ENCODE data around the gene MAEA.
"Not testable (repeated sequence)": the region's sequence is repeated elsewhere in the genome, so short reads cannot be mapped to it uniquely, and the experiment has no call there.

Gene MAEA

DNA sequence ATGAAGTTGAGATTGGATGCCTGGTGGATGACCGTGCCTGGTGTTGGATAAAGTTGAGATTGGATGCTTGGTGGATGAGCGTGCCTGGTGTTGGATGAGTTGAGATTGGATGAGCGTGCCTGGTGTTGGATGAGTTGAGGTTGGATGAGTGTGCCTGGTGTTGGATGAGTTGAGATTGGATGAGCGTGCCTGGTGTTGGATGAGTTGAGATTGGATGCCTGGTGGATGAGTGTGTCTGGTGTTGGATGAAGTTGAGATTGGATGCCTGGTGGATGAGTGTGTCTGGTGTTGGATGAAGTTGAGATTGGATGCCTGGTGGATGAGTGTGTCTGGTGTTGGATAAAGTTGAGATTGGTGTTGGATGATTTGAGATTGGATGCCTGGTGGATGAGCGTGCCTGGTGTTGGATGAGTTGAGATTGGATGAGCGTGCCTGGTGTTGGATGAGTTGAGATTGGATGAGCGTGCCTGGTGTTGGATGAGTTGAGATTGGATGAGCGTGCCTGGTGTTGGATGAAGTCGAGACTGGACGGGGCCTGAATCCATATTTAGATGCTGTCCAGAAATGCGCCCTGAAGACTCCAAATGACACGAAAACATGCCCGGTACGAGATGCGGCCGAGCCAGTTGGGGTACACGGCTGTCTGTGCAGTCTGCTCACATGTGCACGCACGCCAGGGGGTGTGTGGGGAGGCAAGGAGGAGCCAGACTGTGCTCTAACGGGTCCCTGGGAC is 34.9 kb downstream of the MAEA start:
- H2BK12ac ChIP-seq (ENCODE audit: low read length in 2 of 2); H2AFZ ChIP-seq (ENCODE audit: low read depth, low read length); H3K14ac ChIP-seq (ENCODE audit: low read length in 2 of 2); H3K4ac ChIP-seq (ENCODE audit: low read depth in 1 of 2, low read length in 2 of 2); H2BK120ac ChIP-seq (ENCODE audit: low read depth, low read length); H3K18ac ChIP-seq (ENCODE audit: low read depth in 1 of 2, low read length in 2 of 2); H3K23ac ChIP-seq (ENCODE audit: low read length in 2 of 2); H4K8ac ChIP-seq (ENCODE audit: low read length); H2AK5ac ChIP-seq (ENCODE audit: low read length, severe bottlenecking); H2BK5ac ChIP-seq (ENCODE audit: low read depth, low read length, poor library complexity, severe bottlenecking); H3K4me2 ChIP-seq (ENCODE audit: low read length, poor library complexity, severe bottlenecking); H2BK15ac ChIP-seq (ENCODE audit: low read depth, poor library complexity, severe bottlenecking); H3K27me3 ChIP-seq (ENCODE audit: control insufficient read depth in 1 of 2, insufficient read depth in 1 of 2, low read length in 2 of 2); H4K91ac ChIP-seq (ENCODE audit: low read length): not testable (repeated sequence)
- H3K9ac ChIP-seq (ENCODE audit: low read length), result peak overlapping the region; percentile 48
- peaks cover 72 to 81% of the 10 kb centered on the region in 2 experiments for H3K36me3 ChIP-seq (ENCODE audit: control insufficient read depth in 1 of 2, insufficient read depth in 2 of 2, low read depth in 1 of 2, low read length in 2 of 2)
- H3K4me3 ChIP-seq (ENCODE audit: insufficient read depth in 1 of 2, low read depth in 1 of 2, low read length in 2 of 2), result peak overlapping the region in 1 of 2 experiments; percentile 33
- peak; percentile 29 for DNase-seq
- H3K79me1 ChIP-seq (replicated peaks; ENCODE audit: low read length, poor library complexity, severe bottlenecking), result peaks cover 52% of the 10 kb centered on the region
- peaks cover 18% of the 10 kb centered on the region for H3K9me3 ChIP-seq (ENCODE audit: control insufficient read depth, low read length)
- peak overlapping the region; percentile 0 for H3K27ac ChIP-seq (ENCODE audit: low read length, poor library complexity, severe bottlenecking)
- peaks cover 25% of the 10 kb centered on the region for H3K4me1 ChIP-seq (ENCODE audit: control insufficient read depth, insufficient read depth, low read depth, low read length)
- 91% methylated on average over 20 of the region's 20 CpGs for WGBS

GRCh38 chr4:1325176-1325480 is 35.4 kb downstream of the MAEA start:
- H3K4ac ChIP-seq (ENCODE audit: low read depth in 1 of 2, low read length in 2 of 2), result no peak overlapping the region
- H2BK12ac ChIP-seq (ENCODE audit: low read length in 2 of 2), result no peak overlapping the region
- no peak overlapping the region for H4K91ac ChIP-seq (ENCODE audit: low read length)
- no peak overlapping the region for H3K23ac ChIP-seq (ENCODE audit: low read length in 2 of 2)
- H2AK5ac ChIP-seq (ENCODE audit: low read length, severe bottlenecking), result no peak overlapping the region
- peaks cover 30% of the 10 kb centered on the region for H3K4me1 ChIP-seq (ENCODE audit: control insufficient read depth, insufficient read depth, low read depth, low read length)
- H3K9me3 ChIP-seq (ENCODE audit: control insufficient read depth, low read length), result peaks cover 18% of the 10 kb centered on the region
- H3K14ac ChIP-seq (ENCODE audit: low read length in 2 of 2), result no peak overlapping the region
- H3K9ac ChIP-seq (ENCODE audit: low read length), result peak overlapping the region; percentile 12
- no peak overlapping the region for H2BK15ac ChIP-seq (ENCODE audit: low read depth, poor library complexity, severe bottlenecking)
- H3K27ac ChIP-seq (ENCODE audit: low read length, poor library complexity, severe bottlenecking), result no peak overlapping the region
- H4K8ac ChIP-seq (ENCODE audit: low read length), result no peak overlapping the region
- no peaks in the 10 kb centered on the region for H3K27me3 ChIP-seq (ENCODE audit: control insufficient read depth in 1 of 2, insufficient read depth in 1 of 2, low read length in 2 of 2)
- DNase-seq, result no peak
- peaks cover 75 to 81% of the 10 kb centered on the region in 2 experiments for H3K36me3 ChIP-seq (ENCODE audit: control insufficient read depth in 1 of 2, insufficient read depth in 2 of 2, low read depth in 1 of 2, low read length in 2 of 2)
- peak overlapping the region in 1 of 2 experiments; percentile 33 for H3K4me3 ChIP-seq (ENCODE audit: insufficient read depth in 1 of 2, low read depth in 1 of 2, low read length in 2 of 2)
- 98% methylated on average over 6 of the region's 11 CpGs for WGBS
- no peak overlapping the region for H3K18ac ChIP-seq (ENCODE audit: low read depth in 1 of 2, low read length in 2 of 2)
- H3K4me2 ChIP-seq (ENCODE audit: low read length, poor library complexity, severe bottlenecking), result no peak overlapping the region
- H3K79me1 ChIP-seq (replicated peaks; ENCODE audit: low read length, poor library complexity, severe bottlenecking), result peaks cover 52% of the 10 kb centered on the region
- no peak overlapping the region for H2BK5ac ChIP-seq (ENCODE audit: low read depth, low read length, poor library complexity, severe bottlenecking)
- H2AFZ ChIP-seq (ENCODE audit: low read depth, low read length), result no peak overlapping the region
- no peak overlapping the region for H2BK120ac ChIP-seq (ENCODE audit: low read depth, low read length)

GRCh38 chr4:1325681-1326635 is 36.3 kb downstream of the MAEA start:
- Histone ChIP-seq H3K9ac (ENCODE audit: low read length) (no peak overlapping the region), H4K91ac (ENCODE audit: low read length) (no peak overlapping the region), H3K4me2 (ENCODE audit: low read length, poor library complexity, severe bottlenecking) (no peak overlapping the region), H3K4me1 (ENCODE audit: control insufficient read depth, insufficient read depth, low read depth, low read length) (peaks cover 37% of the 10 kb centered on the region), H2BK120ac (ENCODE audit: low read depth, low read length) (no peak overlapping the region), H2BK15ac (ENCODE audit: low read depth, poor library complexity, severe bottlenecking) (no peak overlapping the region), H3K4me3 (ENCODE audit: insufficient read depth in 1 of 2, low read depth in 1 of 2, low read length in 2 of 2) (no peak overlapping the region), H3K14ac (ENCODE audit: low read length in 2 of 2) (no peak overlapping the region), H3K9me3 (ENCODE audit: control insufficient read depth, low read length) (peaks cover 18% of the 10 kb centered on the region), H4K8ac (ENCODE audit: low read length) (no peak overlapping the region), H2AFZ (ENCODE audit: low read depth, low read length) (no peak overlapping the region), H3K27ac (ENCODE audit: low read length, poor library complexity, severe bottlenecking) (no peak overlapping the region), H3K79me1 (replicated peaks; ENCODE audit: low read length, poor library complexity, severe bottlenecking) (peaks cover 55% of the 10 kb centered on the region), H2BK5ac (ENCODE audit: low read depth, low read length, poor library complexity, severe bottlenecking) (no peak overlapping the region), H2AK5ac (ENCODE audit: low read length, severe bottlenecking) (no peak overlapping the region), H3K36me3 (ENCODE audit: control insufficient read depth in 1 of 2, insufficient read depth in 2 of 2, low read depth in 1 of 2, low read length in 2 of 2) (peaks cover 80 to 81% of the 10 kb centered on the region in 2 experiments), H3K18ac (ENCODE audit: low read depth in 1 of 2, low read length in 2 of 2) (no peak overlapping the region), H3K4ac (ENCODE audit: low read depth in 1 of 2, low read length in 2 of 2) (no peak overlapping the region), H2BK12ac (ENCODE audit: low read length in 2 of 2) (no peak overlapping the region), H3K27me3 (ENCODE audit: control insufficient read depth in 1 of 2, insufficient read depth in 1 of 2, low read length in 2 of 2) (no peaks in the 10 kb centered on the region), H3K23ac (ENCODE audit: low read length in 2 of 2) (no peak overlapping the region)
- WGBS, result 96% methylated on average over 34 of the region's 35 CpGs
- DNase-seq, result no peak

Measured in mesenchymal stem cell (in vitro differentiated cells and primary cell).